CD4-positive, alpha-beta T cell (primary cell): Measurements from ENCODE around the gene CD72. TPM values are rescaled to one million over a fixed set of nuclear protein-coding genes. Genes with fewer than 3 reads are reported as not detected.

Source experiments
- ATAC-seq: fragments of 200-7000 bp; cut with Tn5 transposase; one replicate; pipeline ENCODE4 v1.10.0; 2022; ENCODE audit warnings: mild to moderate bottlenecking; ENCODE audit not compliant: poor library complexity
- CTCF ChIA-PET: fragments of 350-600 bp; sonication (Branson Sonifier 250); formaldehyde crosslinking; loops from one replicate; lab custom pipeline; 2021; ENCODE audit warnings: antibody characterized with exemption, inconsistent platforms; lab: Charles Lee
- POLR2A ChIA-PET: fragments of 350-600 bp; sonication (Branson Sonifier 250); formaldehyde crosslinking; loops from one replicate; lab custom pipeline; 2021; ENCODE audit warnings: antibody characterized with exemption, inconsistent platforms; lab: Charles Lee
- DNase-seq, 14 experiments: peaks; one replicate each; pipeline ENCODE4 v3.0.0-alpha.2; 2013 to 2020; ENCODE audit warnings: mixed read lengths in 2 of 14
- H3K27ac ChIP-seq, 2 donors: one replicate each; pipeline versions ENCODE4 v1.5.1 to v1.7.0; 2013; ENCODE audit warnings: low read length in 2 of 2, low read depth in 1 of 2, mild to moderate bottlenecking in 1 of 2
- H3K27me3 ChIP-seq, 2 experiments: 1 replicate in 1 of 2; 2 replicates in 1 of 2; pipeline versions ENCODE4 v1.6.1 to v1.7.0; 2013; ENCODE audit warnings: low read length in 2 of 2, control low read depth in 1 of 2, mild to moderate bottlenecking in 1 of 2, moderate library complexity in 1 of 2; ENCODE audit not compliant: insufficient read depth in 2 of 2, control insufficient read depth in 1 of 2
- H3K36me3 ChIP-seq: one replicate; pipeline ENCODE4 v1.6.1; 2013; ENCODE audit warnings: low read length, control low read depth; ENCODE audit not compliant: insufficient read depth
- H3K4me1 ChIP-seq: one replicate; pipeline ENCODE4 v1.6.1; 2013; ENCODE audit warnings: low read length, control low read depth; ENCODE audit not compliant: insufficient read depth
- H3K4me3 ChIP-seq: one replicate; pipeline ENCODE4 v1.5.1; 2013; ENCODE audit warnings: mild to moderate bottlenecking, low read length, moderate library complexity
- H3K9me3 ChIP-seq, 2 experiments: 1 replicate in 1 of 2; 2 replicates in 1 of 2; pipeline versions ENCODE4 v1.6.1 to v1.7.0; 2013; ENCODE audit warnings: low read length in 2 of 2, mild to moderate bottlenecking in 2 of 2, control low read depth in 1 of 2, moderate library complexity in 1 of 2; ENCODE audit not compliant: control insufficient read depth in 1 of 2, insufficient read depth in 1 of 2
- H3K27ac Mint-ChIP-seq: one replicate; pipeline ENCODE4 v1.8.0; 2020; ENCODE audit warnings: mixed read lengths
- H3K27me3 Mint-ChIP-seq: one replicate; pipeline ENCODE4 v1.8.0; 2021; ENCODE audit warnings: mixed read lengths
- H3K36me3 Mint-ChIP-seq: one replicate; pipeline ENCODE4 v1.8.0; 2021; ENCODE audit warnings: low read depth, mixed read lengths
- H3K4me1 Mint-ChIP-seq: one replicate; pipeline ENCODE4 v1.8.0; 2021; ENCODE audit warnings: low read depth, mixed read lengths
- H3K4me3 Mint-ChIP-seq: one replicate; pipeline ENCODE4 v1.8.0; 2020; ENCODE audit warnings: mild to moderate bottlenecking, mixed read lengths
- H3K9me3 Mint-ChIP-seq: one replicate; pipeline ENCODE4 v1.8.0; 2020; ENCODE audit warnings: mixed read lengths
- intact Hi-C, 2 experiments: fragments of 100-400 bp; cut with DNase I in 1 of 2; cut with micrococcal nuclease in 1 of 2; formaldehyde crosslinking; loops; one replicate each; pipeline versions ENCODE4 v1.15.1 to v1.9.0; 2023 to 2025; cut with DNase I, micrococcal nuclease
- total RNA-seq, 174 experiments: library from RNA in 2 of 174; stranded (reverse) in 2 of 174; gene quantifications; one replicate each; pipeline ENCODE4 v1.2.3 and lab custom pipeline; 2021 to 2026
- TF ChIP-seq, protein P1 (sequence below): fragments of 200-600 bp; IDR thresholded peaks from one replicate; pipeline ENCODE4 v1.8.0; 2022; ENCODE audit warnings: antibody characterized with exemption, mild to moderate bottlenecking

CD72 gene
- total RNA-seq, 2 experiments from 2014 or later: 2.3 to 3.6 TPM

- Histone ChIP-seq H3K27me3 (no peaks in the 10 kb centered on the region), H3K4me1 (peaks cover 31% of the 10 kb centered on the region), H3K9me3 (no peaks in the 10 kb centered on the region), H3K27ac (no peak overlapping the region), H3K36me3 (peaks cover 37% of the 10 kb centered on the region), H3K4me3 (no peak overlapping the region)
- intact Hi-C loops: loop anchor here in 1 of 2 experiments (5.0 to 10.0 kb wide), 2 partner anchors 218 to 1155 kb away; partner anchors contain the start of genes FAM221B and TMEM8B
- ATAC-seq (no peak), DNase-seq (no peak)
- H3K4me1 Mint-ChIP-seq: peaks cover 36% of the 10 kb centered on the region
- TF ChIP-seq, protein P1, sequence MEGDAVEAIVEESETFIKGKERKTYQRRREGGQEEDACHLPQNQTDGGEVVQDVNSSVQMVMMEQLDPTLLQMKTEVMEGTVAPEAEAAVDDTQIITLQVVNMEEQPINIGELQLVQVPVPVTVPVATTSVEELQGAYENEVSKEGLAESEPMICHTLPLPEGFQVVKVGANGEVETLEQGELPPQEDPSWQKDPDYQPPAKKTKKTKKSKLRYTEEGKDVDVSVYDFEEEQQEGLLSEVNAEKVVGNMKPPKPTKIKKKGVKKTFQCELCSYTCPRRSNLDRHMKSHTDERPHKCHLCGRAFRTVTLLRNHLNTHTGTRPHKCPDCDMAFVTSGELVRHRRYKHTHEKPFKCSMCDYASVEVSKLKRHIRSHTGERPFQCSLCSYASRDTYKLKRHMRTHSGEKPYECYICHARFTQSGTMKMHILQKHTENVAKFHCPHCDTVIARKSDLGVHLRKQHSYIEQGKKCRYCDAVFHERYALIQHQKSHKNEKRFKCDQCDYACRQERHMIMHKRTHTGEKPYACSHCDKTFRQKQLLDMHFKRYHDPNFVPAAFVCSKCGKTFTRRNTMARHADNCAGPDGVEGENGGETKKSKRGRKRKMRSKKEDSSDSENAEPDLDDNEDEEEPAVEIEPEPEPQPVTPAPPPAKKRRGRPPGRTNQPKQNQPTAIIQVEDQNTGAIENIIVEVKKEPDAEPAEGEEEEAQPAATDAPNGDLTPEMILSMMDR: no peak
- CTCF ChIA-PET: interaction anchor here (2.4 kb wide), 1 partner anchor 86 kb away, joined by 15 read pairs; no protein-coding TSS in a partner anchor
- H3K9me3 Mint-ChIP-seq: no peaks in the 10 kb centered on the region
- no peaks in the 10 kb centered on the region for H3K27me3 Mint-ChIP-seq
- H3K4me3 Mint-ChIP-seq: no peak overlapping the region
- peaks cover 23% of the 10 kb centered on the region for H3K36me3 Mint-ChIP-seq
- POLR2A ChIA-PET: interaction anchor here (1.9 to 4.5 kb wide), 2 partner anchors 37 to 48 kb away, joined by 9 to 29 read pairs; partner anchors contain the start of genes CCDC107 and RMRP
- H3K27ac Mint-ChIP-seq: no peak overlapping the region
These were observed 8.4 kb downstream of the CD72 start for GRCh38 chr9:35609820-35610163.

- H3K36me3 Mint-ChIP-seq: peaks cover 28% of the 10 kb centered on the region
- no peaks in the 10 kb centered on the region for H3K27me3 Mint-ChIP-seq
- ATAC-seq (no peak), DNase-seq (peak in 1 of 14 experiments; percentile 21)
- Histone ChIP-seq H3K27ac (no peak overlapping the region), H3K4me1 (peaks cover 37% of the 10 kb centered on the region), H3K36me3 (peaks cover 37% of the 10 kb centered on the region), H3K4me3 (no peak overlapping the region), H3K27me3 (no peaks in the 10 kb centered on the region), H3K9me3 (no peaks in the 10 kb centered on the region)
- POLR2A ChIA-PET: no interaction called here
- H3K4me3 Mint-ChIP-seq: no peak overlapping the region
- CTCF ChIA-PET: interaction anchor here (2.4 kb wide), 1 partner anchor 87 kb away, joined by 15 read pairs; no protein-coding TSS in a partner anchor
- no peak overlapping the region for H3K27ac Mint-ChIP-seq
- intact Hi-C loops: loop anchor here in 1 of 2 experiments (5.0 to 10.0 kb wide), 2 partner anchors 218 to 1156 kb away; partner anchors contain the start of genes FAM221B and TMEM8B
- H3K4me1 Mint-ChIP-seq: peaks cover 35% of the 10 kb centered on the region
- TF ChIP-seq, protein P1: no peak
- H3K9me3 Mint-ChIP-seq: no peaks in the 10 kb centered on the region
These were observed 9.0 kb downstream of the CD72 start for GRCh38 chr9:35609001-35609819.

DNA sequence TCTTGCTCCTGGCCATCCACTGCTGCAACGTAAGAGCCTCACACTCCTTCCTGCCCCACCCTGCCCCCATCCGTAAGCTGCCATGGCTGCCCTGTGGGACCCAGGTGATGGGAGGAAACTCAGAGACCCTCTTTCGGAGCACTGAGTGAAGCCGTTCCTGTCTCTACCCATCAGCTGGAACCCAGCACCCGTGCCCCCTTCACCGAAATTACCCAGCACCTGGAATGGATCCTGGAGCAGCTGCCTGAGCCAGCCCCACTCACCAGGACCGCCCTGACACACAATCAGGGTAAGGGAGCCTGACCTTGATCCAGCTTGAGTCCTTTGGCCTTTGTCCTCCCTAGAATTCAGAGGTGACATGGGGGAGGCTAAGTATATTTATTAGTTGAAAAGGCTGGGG lies 10.0 kb downstream of the CD72 start:
- Mint-ChIP-seq H3K27ac (no peak overlapping the region), H3K4me3 (no peak overlapping the region), H3K9me3 (no peaks in the 10 kb centered on the region), H3K4me1 (peaks cover 43% of the 10 kb centered on the region), H3K27me3 (no peaks in the 10 kb centered on the region), H3K36me3 (peaks cover 31% of the 10 kb centered on the region)
- Histone ChIP-seq H3K4me3 (no peak overlapping the region), H3K27ac (no peak overlapping the region), H3K36me3 (peaks cover 37% of the 10 kb centered on the region), H3K9me3 (no peaks in the 10 kb centered on the region), H3K27me3 (no peaks in the 10 kb centered on the region), H3K4me1 (peaks cover 43% of the 10 kb centered on the region)
- no peak for DNase-seq
- intact Hi-C loops: loop anchor here in 1 of 2 experiments (5.0 to 10.0 kb wide), 2 partner anchors 219 to 1157 kb away; partner anchors contain the start of genes FAM221B and TMEM8B
- ChIA-PET POLR2A (no interaction called here), CTCF (no interaction called here)
- TF ChIP-seq, protein P1: no peak
- no peak for ATAC-seq
